Stimulated activated CD4-positive, alpha-beta T cell treated with anti-CD3 and anti-CD28 coated beads, Interleukin-15, amount 100 ng/mL, for 1 hour (primary cell): ENCODE data around the gene TAF11.
"Not testable (repeated sequence)": the region's sequence is repeated elsewhere in the genome, so short reads cannot be mapped to it uniquely, and the experiment has no call there.

Experiments used
- DNase-seq, 2 donors: peaks; one replicate each; pipeline ENCODE4 v3.0.0-alpha.2; 2020; ENCODE audit warnings: low read depth in 1 of 2, low spot score in 1 of 2

Gene TAF11

DNA sequence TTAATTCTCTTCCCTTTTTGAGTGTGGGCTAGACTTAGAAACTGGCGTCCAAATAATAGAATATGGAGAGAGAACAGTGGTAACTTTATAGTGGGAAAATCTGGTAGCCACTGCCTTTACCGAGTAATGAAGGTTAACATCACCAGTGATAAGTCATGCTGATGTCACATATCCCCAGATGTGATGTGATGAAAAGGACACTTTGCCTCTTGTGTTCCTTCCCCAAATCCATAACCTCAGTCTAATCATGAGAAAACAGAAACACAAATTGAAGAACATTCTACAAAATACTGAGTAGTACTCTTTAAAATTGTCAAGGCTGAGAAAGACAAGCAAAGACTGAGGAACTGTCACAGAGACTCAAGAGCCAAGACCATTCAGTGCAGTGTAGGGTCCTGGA is 19.0 kb upstream of the TAF11 start:
- no peak for DNase-seq

DNA sequence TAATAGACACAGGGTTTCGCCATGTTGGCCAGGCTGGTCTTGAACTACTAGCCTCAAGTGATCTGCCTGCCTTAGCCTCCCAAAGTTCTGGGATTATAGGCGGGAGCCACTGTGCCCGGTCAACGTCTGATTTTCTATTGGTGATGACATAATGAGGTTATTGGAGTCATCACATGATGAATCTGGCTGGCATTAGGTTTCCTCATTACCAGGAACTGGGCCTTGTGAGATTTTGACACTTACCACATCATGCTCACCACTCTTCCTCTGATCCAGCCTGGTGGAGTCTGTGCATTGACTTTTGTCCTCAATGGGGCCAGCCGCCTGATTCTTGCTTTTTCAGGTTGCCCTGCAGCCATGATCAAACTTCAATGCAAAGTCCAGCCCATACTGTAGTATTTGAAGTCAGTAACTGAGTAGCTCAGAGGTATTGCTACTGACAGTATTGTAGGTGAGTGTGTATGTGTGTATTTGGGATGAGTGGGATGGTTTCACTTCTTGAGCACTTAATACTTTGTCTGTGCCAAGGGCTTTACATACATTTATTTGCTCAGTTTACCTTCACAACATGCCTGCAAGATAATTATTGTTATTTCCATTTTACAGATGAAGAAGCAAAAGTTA is 17.3 kb upstream of the TAF11 start:
- no peak for DNase-seq

DNA sequence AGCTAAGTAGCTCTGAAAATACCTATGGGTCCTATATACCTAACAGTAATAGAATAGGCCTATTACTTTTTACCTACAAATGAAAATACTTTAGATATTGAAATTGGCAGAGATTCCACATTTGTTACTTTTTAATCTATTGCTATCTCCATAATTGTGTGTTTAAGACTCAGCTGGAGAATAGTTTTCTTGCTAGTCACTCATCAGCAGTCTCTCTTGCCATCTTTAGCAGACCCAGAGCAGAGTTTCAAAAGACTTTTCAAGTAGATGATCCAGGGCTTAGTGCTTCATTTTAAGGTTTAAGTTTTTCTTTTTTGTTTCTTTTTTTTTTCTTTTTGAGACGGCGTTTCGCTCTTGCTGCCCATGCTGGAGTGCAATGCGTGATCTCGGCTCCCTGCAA is 14.1 kb upstream of the TAF11 start:
- DNase-seq, result no peak

DNA sequence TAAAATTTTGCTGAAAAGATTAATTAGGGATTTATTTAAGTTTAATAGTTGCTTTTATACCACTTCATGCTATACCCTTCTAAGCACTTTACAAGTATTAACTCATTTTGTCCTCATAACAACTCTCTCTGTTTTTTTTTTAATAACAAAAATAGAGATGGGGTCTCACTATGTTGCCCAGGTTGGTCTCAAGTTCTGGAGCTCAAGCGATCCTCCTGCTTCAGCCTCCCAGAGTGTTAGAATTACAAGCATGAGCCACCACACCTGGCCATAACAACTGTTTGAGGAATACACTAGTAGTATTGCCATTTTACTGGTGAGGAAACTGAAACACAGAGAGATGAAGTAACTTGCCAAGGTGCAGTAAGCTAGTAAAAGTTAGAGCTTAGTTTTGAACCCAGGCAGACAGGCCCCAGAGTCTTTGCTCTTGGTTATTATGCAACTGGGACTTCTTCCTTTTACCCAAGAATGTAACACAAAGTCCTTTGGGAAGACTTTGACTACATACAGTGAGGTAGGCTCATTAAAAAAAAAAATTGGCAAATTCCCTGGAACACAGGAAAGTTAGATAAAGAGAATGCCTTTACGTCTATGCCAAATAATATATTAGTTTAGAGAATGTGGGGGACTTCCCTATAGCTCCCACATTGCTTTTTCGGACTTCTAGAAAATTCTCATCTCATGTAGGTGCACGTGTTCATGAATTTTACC is 12.6 kb upstream of the TAF11 start:
- no peak for DNase-seq

DNA sequence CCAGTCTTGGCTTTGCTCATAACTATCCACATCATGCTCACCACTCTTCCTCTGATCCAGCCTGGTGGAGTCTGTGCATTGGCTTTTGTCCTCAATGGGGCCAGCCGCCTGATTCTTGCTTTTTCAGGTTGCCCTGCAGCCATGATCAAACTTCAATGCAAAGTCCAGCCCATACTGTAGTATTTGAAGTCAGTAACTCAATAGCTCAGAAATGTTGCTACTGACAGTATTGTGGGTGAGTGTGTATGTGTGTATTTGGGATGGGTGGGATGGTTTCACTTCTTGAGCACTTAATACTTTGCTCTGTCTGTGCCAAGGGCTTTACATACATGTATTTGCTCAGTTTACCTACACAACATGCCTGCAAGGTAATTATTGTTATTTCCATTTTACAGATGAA is 11.9 kb upstream of the TAF11 start:
- not testable (repeated sequence) for DNase-seq

DNA sequence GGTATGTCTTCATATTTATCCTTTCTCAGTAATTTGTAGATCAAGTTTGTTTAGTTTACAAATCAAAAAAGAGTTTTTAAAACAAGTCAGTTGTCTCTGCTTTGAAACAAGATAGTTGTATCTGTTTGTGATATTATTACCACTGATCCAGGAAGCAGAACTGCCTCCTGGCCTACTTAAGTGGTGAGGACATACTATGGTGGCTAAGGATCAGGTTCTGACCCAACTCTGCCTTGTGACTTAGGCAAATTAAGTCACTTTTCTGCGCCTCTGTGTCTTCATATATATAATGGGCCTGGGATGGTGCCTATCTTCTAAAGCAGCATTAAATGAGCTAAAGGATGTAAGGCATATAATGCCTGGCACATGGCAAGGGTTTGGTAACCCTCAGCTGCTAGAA is 9.9 kb upstream of the TAF11 start:
- no peak for DNase-seq

DNA sequence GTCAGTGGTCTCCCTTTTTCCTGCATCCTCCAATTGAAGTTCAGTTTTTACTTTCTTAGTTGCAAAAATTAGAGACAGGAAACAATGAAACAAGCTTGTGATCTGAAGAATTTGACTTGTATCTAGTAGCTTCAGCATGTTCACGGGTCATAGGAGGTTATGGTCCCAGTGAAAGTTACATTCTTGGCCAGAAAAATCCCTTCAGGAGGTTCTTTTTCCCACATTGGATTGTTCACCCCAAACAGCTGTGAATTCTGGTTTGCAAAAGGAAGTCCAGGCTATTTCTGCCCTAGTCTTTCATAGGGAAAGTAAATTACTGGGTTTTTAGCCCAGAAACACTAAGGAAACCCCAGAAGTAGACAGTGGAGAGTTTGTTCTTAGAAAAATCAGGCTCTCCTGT is 9.3 kb upstream of the TAF11 start:
- no peak for DNase-seq

DNA sequence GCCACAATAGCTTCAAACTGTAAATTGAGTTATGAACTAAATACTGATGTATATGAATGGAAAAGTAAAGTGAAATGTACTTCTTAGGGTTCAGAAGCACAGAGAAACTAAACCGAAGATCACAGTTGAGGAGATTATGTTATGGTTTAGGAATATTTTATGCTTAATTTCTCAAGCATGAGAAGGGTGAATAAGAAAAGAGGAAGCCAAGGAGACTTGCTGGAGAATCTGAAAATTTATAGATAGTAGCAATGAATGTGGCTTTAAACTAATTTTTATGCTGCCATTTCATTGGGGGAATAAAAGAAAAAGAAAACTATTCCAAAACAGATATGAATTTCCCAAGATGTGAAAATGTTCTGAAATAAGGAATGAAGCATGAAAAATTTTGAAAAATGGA is 6.9 kb upstream of the TAF11 start:
- DNase-seq, result no peak

DNA sequence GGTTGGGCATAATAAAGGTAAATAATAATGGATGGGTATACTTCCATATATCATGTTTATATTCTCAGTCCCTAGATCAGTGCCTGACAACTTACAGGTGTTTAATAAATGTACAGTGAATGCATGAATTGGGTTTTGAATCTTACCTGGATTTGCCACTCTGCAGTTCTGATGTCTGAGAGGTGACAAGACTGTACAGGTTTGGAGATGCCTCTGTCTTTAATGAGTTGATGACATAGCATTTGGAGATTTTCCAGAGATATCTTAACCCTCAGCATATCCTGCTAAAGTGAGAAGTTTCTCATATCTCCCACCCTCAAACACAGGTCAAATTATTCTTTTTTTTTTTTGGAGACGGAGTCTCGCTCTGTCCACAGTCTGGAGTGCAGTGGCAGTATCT is 3.5 kb upstream of the TAF11 start:
- DNase-seq, result no peak

DNA sequence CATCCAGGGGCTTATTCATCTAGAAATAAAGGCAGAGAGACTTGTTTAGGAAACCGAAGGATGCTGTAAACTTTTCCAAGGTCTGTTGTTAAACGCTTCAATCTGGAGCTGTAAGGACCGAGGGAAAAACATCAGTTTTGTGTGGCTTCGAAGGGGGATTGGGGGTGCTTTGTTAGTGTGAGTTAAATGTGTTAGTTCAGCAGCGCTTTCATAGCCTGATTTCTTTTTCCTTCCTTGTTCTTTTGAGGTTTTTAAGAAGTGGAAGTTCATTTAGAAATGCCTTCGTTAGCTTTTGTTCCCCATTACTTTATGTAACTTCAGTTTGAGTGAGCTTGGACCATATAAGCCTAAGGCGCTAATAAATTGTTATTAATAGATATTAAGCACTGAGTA is 2.7 kb upstream of the TAF11 start:
- no peak for DNase-seq

DNA sequence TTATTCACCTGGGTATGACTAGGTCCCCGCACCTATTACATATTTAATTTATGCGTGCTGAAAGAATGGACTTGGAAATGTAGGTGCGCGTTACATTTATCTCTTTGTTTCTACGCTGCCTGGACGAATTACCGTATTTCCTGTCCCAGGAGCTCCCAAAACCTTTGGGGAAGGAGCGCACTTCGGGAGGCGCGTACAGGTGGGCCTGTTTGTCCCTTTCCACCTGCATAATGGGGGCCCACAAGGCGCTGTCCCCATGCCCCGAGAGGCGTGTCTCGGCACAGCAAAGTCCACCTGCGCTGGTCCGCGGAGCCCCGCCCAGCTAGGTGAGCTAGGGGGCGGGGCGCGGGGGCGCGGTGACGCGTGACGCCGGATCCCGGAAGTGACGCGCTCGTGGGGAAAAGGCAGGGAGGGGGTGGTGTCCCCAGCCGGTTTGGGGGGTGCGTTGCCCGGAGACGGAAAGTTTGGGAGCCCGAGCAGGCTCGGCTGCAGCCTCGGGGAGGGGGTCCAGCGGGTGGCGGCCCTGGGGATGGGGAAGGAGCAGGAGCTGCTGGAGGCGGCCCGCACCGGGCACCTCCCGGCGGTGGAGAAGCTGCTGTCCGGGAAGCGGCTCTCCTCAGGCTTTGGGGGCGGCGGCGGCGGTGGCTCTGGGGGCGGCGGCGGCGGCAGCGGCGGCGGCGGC is 1.2 kb upstream of the TAF11 start, which contains the start of gene ANKS1A:
TSS of gene ANKS1A (plus strand) at position 382 of the 682 bp plus-strand sequence. CDS start at position 530, 148 bp downstream.
- DNase-seq, result peak; percentile 86 to 89

DNA sequence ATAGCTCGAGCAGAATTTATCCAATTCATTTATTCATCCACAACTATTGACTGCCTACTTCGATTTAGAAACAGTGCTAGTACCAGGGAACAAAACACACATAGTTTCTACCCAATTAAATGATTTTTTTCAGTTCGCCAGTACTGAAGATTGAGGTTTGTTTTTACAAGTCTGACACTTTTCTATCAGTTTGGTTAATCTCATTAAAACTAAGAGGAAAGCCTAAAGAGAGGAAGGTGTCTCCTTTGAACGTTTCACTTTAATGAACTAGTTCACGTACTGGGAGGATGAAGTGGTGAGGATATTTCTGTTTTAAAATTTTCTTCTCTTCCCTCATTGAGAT is 643 bp upstream of the TAF11 start:
- DNase-seq, result no peak

DNA sequence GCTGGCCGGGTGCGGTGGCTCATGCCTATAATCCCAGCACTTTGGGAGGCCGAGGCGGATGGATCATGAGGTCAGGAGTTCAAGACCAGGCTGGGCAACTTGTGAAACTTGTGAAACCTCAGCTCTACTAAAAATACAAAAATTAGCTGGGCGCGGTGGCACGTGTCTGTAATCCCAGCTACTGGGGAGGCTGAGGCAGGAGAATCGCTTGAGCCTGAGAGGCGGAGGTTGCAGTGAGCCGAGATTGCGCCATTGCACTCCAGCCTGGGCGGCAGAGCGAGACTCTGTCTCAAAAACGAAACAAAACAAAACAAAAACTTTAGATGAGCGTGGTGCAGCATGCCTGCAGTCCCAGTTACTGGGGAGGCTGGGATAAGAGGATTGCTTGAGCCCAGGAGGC is 2.0 kb downstream of the TAF11 start:
- DNase-seq, result not testable (repeated sequence)

DNA sequence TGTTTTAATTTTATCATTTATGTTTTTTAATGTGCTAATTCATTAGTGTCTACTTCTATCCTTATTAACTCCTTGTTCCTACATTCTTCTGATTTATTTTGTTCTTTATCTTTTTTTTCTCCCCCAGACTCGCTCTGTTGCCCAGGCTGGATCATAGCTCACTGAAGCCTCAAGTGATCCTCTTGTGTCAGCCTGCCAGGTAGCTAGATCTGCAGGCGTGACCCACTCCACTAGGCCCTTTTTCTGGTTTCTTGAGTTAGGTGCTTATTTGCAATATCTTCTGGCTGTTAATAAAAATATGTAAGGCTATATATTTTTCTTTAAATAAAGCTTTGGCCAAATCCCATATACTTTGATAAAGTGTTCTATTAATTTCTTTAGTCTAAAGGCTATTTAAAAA is 2.8 kb downstream of the TAF11 start:
- DNase-seq, result no peak

DNA sequence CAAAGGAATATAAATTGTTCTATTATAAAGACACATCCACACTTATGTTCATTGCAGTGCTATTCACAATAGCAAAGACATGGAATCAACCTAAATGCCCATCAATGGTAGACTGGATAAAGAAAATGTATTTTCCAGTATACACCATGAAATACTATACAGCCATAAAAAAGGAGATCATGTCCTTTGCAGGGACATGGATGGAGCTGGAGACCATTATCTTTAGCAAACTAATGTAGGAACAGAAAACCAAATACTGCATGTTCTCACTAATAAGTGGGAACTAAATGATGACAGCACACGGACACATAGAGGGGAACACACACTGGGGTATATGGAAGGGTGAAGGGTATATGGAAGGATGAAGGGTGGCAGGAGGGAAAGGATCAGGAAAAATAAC is 3.8 kb downstream of the TAF11 start:
- not testable (repeated sequence) for DNase-seq

DNA sequence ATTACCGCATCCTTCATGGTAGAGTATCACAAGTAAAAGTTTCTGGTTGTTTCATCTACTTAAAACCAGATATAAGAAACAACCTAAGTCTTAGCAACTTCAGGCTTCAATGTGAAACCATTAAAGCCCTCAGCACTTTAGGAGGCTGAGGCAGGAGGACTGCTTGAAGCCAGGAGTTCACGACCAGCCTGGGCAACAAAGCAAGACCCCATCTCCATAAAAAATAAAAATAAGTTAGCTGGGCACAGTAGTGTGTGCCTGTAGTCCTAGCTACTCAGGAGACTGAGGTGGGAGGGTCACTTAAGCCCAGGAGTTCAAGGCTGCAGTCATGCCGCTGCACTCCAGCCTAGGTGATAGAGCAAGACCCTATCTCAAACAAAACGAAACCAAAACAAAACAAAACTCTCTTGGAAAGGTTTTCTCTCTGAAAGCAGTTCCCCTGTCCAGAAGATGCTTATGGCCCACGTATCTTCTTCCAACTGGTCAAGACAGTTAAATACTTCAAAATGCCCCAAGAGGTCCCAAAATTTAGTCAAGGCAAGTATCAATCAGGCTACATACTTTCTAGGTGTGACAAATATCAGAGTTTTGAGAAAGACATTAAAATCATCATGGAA is 9.9 kb downstream of the TAF11 start:
- no peak for DNase-seq

DNA sequence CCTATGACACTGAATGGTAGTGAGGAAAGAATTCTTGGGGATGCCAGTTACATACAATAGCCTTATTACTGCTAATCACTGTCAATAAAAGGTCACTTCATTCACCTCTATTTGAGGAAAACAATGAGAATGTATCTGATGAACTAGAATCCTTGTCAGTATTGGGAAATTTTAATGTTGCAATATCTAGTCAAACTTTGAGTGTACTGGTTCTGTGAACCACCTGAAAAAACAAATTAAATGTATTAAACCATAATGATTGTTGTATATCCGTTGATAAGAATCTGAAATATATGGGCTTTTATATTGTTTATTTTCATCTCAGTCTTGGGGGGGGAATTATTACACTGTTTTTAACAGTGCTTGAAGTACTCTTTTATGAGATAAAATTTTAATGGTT is 10.6 kb downstream of the TAF11 start:
- DNase-seq, result no peak

DNA sequence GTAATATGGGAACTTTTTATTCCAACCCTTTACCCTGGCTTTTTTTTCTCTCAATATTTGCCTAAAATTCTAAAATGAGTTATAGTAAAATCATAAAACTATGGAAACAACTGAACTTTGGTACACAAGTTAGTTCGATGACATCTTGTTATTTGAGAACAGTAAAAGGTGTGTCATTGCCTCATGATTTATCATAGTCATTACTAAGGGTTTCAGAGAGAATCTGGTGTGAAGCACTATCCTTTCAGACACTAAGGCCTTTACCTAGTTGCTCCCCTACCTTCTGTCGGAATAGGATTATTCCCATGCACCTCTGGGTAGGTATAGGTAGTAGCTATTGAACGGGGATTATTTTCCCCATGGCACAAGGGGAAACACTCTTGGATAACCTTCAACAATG is 11.4 kb downstream of the TAF11 start:
- no peak for DNase-seq

DNA sequence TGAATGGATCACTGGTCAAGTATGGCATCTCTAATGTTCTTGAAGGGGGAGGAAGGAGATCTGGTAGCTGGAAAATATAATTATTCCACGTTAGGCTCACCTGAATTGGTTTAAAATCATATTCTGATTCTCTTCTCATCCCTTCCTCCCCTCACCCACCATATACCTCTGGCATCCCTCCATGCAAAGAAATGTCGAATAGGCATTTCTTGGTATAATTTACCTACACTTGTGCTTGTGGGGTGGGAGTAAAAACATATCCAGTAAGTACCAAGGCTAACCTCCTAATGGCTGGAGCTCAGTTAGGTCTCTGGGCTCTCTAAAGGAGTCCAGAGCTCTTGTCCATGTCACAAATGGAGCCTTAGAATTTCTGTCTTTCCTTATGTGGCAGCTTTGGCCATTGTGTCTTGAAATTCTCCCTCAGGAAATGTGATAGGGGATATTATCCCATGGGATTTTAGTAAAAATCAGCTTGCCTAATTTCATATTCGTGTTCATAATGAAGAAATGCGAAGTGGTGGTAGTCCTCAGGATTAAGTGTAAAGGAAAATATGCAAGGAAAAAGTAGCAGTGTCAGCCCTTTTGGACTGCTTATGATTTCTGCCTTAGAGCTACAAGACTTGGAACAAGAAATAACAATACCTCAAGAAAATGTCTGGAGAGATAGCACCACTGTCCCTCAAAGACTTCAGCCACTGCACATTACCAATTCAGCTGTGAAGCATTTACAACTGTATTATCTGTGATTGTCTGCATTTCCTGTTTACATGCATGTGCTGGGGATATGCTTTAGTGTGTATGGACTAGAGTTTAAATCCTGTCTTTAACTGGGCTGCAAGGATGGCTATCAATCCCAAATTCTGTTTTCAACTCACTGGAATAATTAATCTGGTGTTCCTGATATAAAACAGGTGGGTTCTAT is 12.3 kb downstream of the TAF11 start:
- no peak for DNase-seq

DNA sequence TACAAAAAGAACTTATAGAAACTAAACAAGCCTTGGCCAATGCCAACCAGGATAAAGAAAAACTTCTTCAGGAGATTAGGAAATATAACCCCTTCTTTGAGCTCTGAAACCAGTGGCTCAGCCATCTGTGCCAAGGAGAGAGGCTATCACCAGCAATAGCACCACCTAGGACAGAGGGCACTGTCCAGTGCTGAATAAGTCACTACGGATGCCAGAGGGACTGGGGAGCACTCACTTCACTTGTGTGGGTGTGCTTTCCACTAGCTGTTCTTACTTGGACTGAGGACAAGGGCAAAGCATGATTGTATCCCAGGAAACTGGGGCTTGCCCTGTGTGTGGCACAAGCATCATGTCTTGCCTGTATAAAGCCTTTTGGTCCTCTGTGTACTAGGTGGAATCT is 15.5 kb downstream of the TAF11 start:
- DNase-seq, result no peak

DNA sequence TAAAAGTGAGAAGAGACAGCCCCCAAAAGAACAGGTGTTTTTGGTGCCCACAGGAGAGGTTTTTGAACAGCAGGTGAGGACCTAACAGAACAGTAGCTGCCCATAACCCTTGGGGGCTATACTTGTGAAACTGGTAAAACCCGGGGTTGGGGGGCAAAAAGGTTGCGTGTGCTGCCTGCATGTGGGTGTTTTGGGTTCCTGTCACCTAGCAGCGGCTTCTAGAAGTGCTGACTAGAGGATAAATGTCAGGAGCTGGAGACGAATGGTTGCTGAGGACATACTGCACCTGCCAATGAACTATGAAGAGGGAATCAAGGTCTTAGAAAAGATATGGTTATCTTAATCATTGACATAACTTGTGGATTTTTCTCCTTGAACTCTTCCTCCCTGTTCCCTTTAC is 16.0 kb downstream of the TAF11 start:
- no peak for DNase-seq
